HL-60 (cell line): ENCODE data around the gene KRT38.

ENCODE experiments used
- CTCF ChIP-seq: IDR thresholded peaks from one replicate; pipeline ENCODE4 v1.5.1; 2011; ENCODE audit warnings: low read length, control low read depth, inconsistent platforms; ENCODE audit not compliant: insufficient read depth
- POLR2AphosphoS5 ChIP-seq: IDR thresholded peaks from 2 replicates; pipeline ENCODE4 v1.6.1; 2012; ENCODE audit warnings: low read depth
- REST ChIP-seq: IDR thresholded peaks from 2 replicates; pipeline ENCODE4 v1.6.1; 2012; ENCODE audit warnings: low read depth; ENCODE audit not compliant: insufficient replicate concordance

- TF ChIP-seq CTCF (no peak), POLR2AphosphoS5 (no peak), REST (no peak)
These were observed 19.2 kb downstream of the KRT38 start for GRCh38 chr17:41421617-41422016.
